Measurements from ENCODE around the gene ATP5F1C. TPM values are rescaled to one million over a fixed set of nuclear protein-coding genes. Genes with fewer than 3 reads are reported as not detected.
"Not testable (repeated sequence)": the region's sequence is repeated elsewhere in the genome, so short reads cannot be mapped to it uniquely, and the experiment has no call there.

Gene ATP5F1C
- total RNA-seq, 6 experiments from 2014 or later = 177 to 376 (median 210) TPM

- intact Hi-C loops (cut with DNase I) = no loop called here
- ATAC-seq (no peak), DNase-seq (no peak)
- Histone ChIP-seq H3K36me3 (peaks cover 6 to 19% (median 12%) of the 10 kb centered on the region in 4 donors), H3K27me3 (no peaks in the 10 kb centered on the region), H3K9me3 (no peaks in the 10 kb centered on the region), H3K4me1 (no peaks in the 10 kb centered on the region), H3K27ac (no peak overlapping the region), H3K4me3 (no peak overlapping the region)
- TF ChIP-seq POLR2A (IDR thresholded peaks at IDR 0.05) (no peak), CTCF (IDR thresholded peaks at IDR 0.05) (no peak)
- WGBS (ENCODE audit: insufficient coverage, low coverage, low lambda C conversion rate, missing lambda C conversion rate) = 90% methylated on average over 5 of the region's 5 CpGs
Measured at GRCh38 chr10:7811000-7811399, 23.0 kb downstream of the ATP5F1C start.

- H3K4me1 ChIP-seq; H3K9me3 ChIP-seq; H3K27ac ChIP-seq; intact Hi-C loops (cut with DNase I); DNase-seq; H3K4me3 ChIP-seq; H3K27me3 ChIP-seq: not testable (repeated sequence)
- peak in 3 of 4 donors; percentile 46 to 87 (median 58) for ATAC-seq
- 7% methylated on average over 3 of the region's 7 CpGs for WGBS (ENCODE audit: insufficient coverage, low coverage, low lambda C conversion rate, missing lambda C conversion rate)
- peaks cover 6 to 16% (median 11%) of the 10 kb centered on the region in 4 donors for H3K36me3 ChIP-seq
Measured at GRCh38 chr10:7811743-7812142, 23.8 kb downstream of the ATP5F1C start.

GRCh38 chr10:7813481-7813880 lies 25.5 kb downstream of the ATP5F1C start:
- WGBS (ENCODE audit: insufficient coverage, low coverage, low lambda C conversion rate, missing lambda C conversion rate) = 59% methylated on average over 3 of the region's 3 CpGs
- Histone ChIP-seq H3K27me3 (no peaks in the 10 kb centered on the region), H3K36me3 (no peaks in the 10 kb centered on the region), H3K4me1 (no peaks in the 10 kb centered on the region), H3K27ac (no peak overlapping the region), H3K4me3 (no peak overlapping the region), H3K9me3 (no peaks in the 10 kb centered on the region)
- DNase-seq (no peak), ATAC-seq (no peak)
- intact Hi-C loops (cut with DNase I) = no loop called here
- no peak for TF ChIP-seq CTCF (IDR thresholded peaks at IDR 0.05)
- no peak for TF ChIP-seq POLR2A (IDR thresholded peaks at IDR 0.05)

- 24% methylated on average over 12 of the region's 12 CpGs for WGBS (ENCODE audit: insufficient coverage, low coverage, low lambda C conversion rate, missing lambda C conversion rate)
- intact Hi-C loops (cut with DNase I) = no loop called here
- Histone ChIP-seq H3K9me3 (no peaks in the 10 kb centered on the region), H3K36me3 (no peaks in the 10 kb centered on the region), H3K27ac (no peak overlapping the region), H3K27me3 (no peaks in the 10 kb centered on the region), H3K4me1 (peaks cover 0 to 8% (median 4%) of the 10 kb centered on the region in 4 donors), H3K4me3 (peak overlapping the region; percentile 89 to 99 (median 98))
- no peak for TF ChIP-seq CTCF (IDR thresholded peaks at IDR 0.05)
- TF ChIP-seq POLR2A (IDR thresholded peaks at IDR 0.05) = no peak
- DNase-seq = no peak
- ATAC-seq = no peak
Measured at GRCh38 chr10:7817576-7817975, 29.6 kb downstream of the ATP5F1C start.

- Histone ChIP-seq H3K27ac (no peak overlapping the region), H3K36me3 (no peaks in the 10 kb centered on the region), H3K4me3 (peak overlapping the region; percentile 89 to 99 (median 98)), H3K27me3 (no peaks in the 10 kb centered on the region), H3K9me3 (no peaks in the 10 kb centered on the region), H3K4me1 (peaks cover 0 to 8% (median 4%) of the 10 kb centered on the region in 4 donors)
- 0% methylated on average over 10 of the region's 10 CpGs for WGBS (ENCODE audit: insufficient coverage, low coverage, low lambda C conversion rate, missing lambda C conversion rate)
- ATAC-seq (peak; percentile 16 to 29 (median 22)), DNase-seq (no peak)
- intact Hi-C loops (cut with DNase I) = no loop called here
- TF ChIP-seq POLR2A (IDR thresholded peaks at IDR 0.05) (no peak), CTCF (IDR thresholded peaks at IDR 0.05) (no peak)
Measured at GRCh38 chr10:7817984-7818294, 30.0 kb downstream of the ATP5F1C start.
